Measurements from ENCODE around the gene SLC7A6.

The SLC7A6 gene

DNA sequence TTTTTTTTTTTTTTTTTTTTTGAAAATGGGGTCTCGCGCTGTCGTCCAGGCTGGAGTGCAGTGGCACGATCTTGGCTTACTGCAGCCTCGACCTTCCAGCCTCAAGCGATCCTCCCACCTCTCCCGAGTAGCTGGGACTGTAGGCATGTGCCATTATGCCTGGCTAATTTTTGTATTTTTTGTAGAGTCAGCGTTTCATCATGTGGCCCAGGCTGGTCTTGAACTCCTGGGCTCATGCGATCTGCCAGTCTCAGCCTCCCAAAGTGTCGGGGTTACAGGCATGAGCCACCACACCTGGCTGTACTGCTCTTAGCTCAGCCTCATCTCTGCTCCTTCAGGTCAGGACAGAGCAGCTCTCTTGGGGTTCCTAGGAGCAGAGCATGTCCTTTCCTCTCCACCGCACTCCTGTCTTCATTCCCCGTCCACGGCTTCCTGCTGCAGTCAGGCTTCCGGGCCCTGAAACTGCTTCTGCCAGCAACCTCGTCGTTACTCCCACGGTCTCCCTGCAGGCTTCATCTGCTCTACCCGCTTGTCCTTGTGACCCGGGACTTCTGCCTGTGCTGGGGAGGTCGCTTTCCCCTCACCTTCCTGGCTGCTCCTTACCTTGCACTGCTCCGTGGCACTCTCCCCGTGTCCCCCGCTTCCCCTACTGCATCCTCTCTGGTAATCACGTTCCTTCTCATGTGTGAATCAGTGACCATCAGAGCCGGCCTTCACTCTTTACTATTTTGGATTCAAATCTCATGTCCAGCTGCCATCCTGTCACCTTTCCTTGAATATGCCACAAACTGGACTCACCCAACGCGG lies 84.5 kb downstream of the SLC7A6 start:
- DNase-seq, result no peak

DNA sequence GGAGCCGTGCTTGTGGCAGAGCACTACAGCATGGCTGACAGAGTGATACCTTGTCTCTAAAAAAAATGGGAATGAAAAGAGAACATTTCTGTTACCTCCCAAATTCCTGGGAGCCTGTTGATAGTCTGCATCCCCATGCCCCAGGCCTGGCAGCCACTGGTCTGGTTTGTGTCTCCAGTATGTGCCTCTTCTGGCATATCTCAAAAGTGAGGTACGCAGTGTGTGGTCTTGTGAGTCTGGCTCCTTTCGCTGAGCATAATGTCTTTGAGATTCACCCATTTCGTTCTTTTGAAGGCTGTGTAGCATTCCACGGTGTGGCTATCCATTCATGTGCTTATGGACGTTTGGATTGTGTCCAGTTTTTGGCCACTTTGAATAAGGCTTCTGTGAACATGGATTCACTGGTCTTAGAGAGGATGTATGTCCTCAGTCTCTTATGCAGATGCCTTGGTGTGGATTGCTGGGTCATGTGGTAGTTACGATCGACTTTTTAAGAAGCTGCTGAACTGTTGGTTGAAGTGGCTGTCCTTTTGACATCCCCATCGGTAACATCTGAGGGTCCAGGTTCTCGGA lies 85.6 kb downstream of the SLC7A6 start:
- no peak for DNase-seq

DNA sequence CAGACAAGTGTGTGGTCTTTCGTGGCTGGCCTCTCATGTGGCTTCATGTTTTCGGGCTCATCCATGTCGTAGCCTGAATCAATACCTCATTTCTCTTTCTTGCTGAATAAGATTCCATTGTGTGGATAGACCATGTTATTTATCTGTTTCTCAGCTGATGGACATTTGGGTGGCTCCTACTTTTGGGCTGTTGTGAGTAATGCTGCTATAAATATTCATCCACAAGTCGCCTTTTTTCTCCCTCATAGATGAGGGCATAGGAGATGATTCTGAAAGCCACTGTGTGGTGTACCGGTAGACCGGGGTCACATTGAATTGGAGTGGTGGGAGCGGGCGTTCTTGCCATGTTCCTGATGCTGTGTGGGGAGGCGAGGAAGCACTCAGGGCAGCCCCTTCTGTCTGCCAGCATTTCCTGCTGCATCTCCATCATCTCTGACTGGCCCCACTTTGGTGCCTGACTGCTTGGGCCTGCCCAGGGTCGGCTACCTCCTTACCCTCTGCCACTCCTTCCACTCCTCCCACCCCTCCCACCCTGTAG lies 86.6 kb downstream of the SLC7A6 start:
- no peak for DNase-seq
